ENCODE results near the gene SIX2. TPM values are rescaled to one million over a fixed set of nuclear protein-coding genes. Genes with fewer than 3 reads are reported as not detected.

SIX2 gene
- total and polyA plus RNA-seq, 2 donors from 2014 or later = 0.28 to 0.62 TPM

GRCh38 chr2:44974064-44974715 lies 35.1 kb downstream of the SIX2 start:
- no peak overlapping the region for H3K9ac ChIP-seq (ENCODE audit: low read length in 3 of 3)
- DNase-seq (peak in 1 of 5 donors; percentile 29), FAIRE-seq (no peak)
- H3K27me3 ChIP-seq (ENCODE audit: control insufficient read depth, insufficient read depth, low read length) = peaks cover 2% of the 10 kb centered on the region
- H3K4me3 ChIP-seq (ENCODE audit: low read length in 3 of 3) = no peak overlapping the region
- H3K27ac ChIP-seq (ENCODE audit: low read depth in 2 of 2, low read length in 2 of 2) = no peak overlapping the region
- no peak for TF ChIP-seq CTCF (IDR thresholded peaks at IDR 0.05; ENCODE audit: borderline replicate concordance, extremely low read depth, insufficient read depth)
- H3K4me1 ChIP-seq (ENCODE audit: control insufficient read depth in 2 of 3, insufficient read depth in 2 of 3, low read depth in 1 of 3, low read length in 3 of 3) = no peaks in the 10 kb centered on the region
- H3K9me3 ChIP-seq (ENCODE audit: control insufficient read depth in 2 of 3, insufficient read depth in 1 of 3, low read length in 3 of 3) = no peaks in the 10 kb centered on the region
- no peaks in the 10 kb centered on the region for H3K36me3 ChIP-seq (ENCODE audit: control insufficient read depth in 2 of 3, insufficient read depth in 3 of 3, low read length in 3 of 3)
- intact Hi-C loops (cut with DNase I) = no loop called here

GRCh38 chr2:44972771-44973535 lies 36.3 kb downstream of the SIX2 start:
- H3K27ac ChIP-seq (ENCODE audit: low read depth in 2 of 2, low read length in 2 of 2) = no peak overlapping the region
- H3K9ac ChIP-seq (ENCODE audit: low read length in 3 of 3) = no peak overlapping the region
- no peak for DNase-seq
- peaks cover 2% of the 10 kb centered on the region for H3K27me3 ChIP-seq (ENCODE audit: control insufficient read depth, insufficient read depth, low read length)
- H3K4me1 ChIP-seq (ENCODE audit: control insufficient read depth in 2 of 3, insufficient read depth in 2 of 3, low read depth in 1 of 3, low read length in 3 of 3) = no peaks in the 10 kb centered on the region
- no peaks in the 10 kb centered on the region for H3K36me3 ChIP-seq (ENCODE audit: control insufficient read depth in 2 of 3, insufficient read depth in 3 of 3, low read length in 3 of 3)
- FAIRE-seq = no peak
- no peak for TF ChIP-seq CTCF (IDR thresholded peaks at IDR 0.05; ENCODE audit: borderline replicate concordance, extremely low read depth, insufficient read depth)
- intact Hi-C loops (cut with DNase I) = no loop called here
- no peak overlapping the region for H3K4me3 ChIP-seq (ENCODE audit: low read length in 3 of 3)
- no peaks in the 10 kb centered on the region for H3K9me3 ChIP-seq (ENCODE audit: control insufficient read depth in 2 of 3, insufficient read depth in 1 of 3, low read length in 3 of 3)

DNA sequence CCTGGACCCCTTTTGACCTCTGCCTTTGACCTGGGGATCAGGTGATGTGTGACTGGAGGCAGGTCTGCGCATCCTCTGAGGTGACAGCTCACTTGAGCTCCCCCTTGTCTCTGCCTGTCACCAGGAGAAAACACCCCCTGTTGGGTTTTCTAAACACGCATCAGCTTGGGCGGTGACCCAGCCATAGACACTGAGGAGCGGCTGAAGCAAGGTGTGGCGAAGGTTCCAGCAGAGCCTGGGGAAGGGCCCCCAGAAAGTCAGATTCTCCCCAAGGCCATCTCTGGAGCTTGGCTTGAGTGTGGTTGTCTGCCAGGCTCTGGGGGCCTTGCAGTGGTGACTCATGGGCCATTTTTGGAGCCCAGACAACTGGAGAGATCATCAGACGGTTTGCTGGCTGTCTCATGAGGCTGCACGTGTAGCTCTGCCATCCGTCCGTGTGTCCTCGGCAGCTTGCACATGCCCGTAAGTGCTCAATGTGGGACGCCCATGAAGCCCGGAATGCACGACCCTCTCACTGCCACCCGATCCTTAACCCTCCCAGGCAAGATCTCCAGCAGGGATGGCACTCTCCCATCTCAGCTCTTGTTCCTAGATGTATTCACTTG lies 38.3 kb downstream of the SIX2 start:
- H3K4me1 ChIP-seq (ENCODE audit: control insufficient read depth in 2 of 3, insufficient read depth in 2 of 3, low read depth in 1 of 3, low read length in 3 of 3) = no peaks in the 10 kb centered on the region
- no peaks in the 10 kb centered on the region for H3K9me3 ChIP-seq (ENCODE audit: control insufficient read depth in 2 of 3, insufficient read depth in 1 of 3, low read length in 3 of 3)
- DNase-seq = no peak
- intact Hi-C loops (cut with DNase I) = no loop called here
- peaks cover 2% of the 10 kb centered on the region for H3K27me3 ChIP-seq (ENCODE audit: control insufficient read depth, insufficient read depth, low read length)
- FAIRE-seq = no peak
- no peak overlapping the region for H3K9ac ChIP-seq (ENCODE audit: low read length in 3 of 3)
- H3K36me3 ChIP-seq (ENCODE audit: control insufficient read depth in 2 of 3, insufficient read depth in 3 of 3, low read length in 3 of 3) = no peaks in the 10 kb centered on the region
- H3K4me3 ChIP-seq (ENCODE audit: low read length in 3 of 3) = no peak overlapping the region
- TF ChIP-seq CTCF (IDR thresholded peaks at IDR 0.05; ENCODE audit: borderline replicate concordance, extremely low read depth, insufficient read depth) = no peak
- no peak overlapping the region for H3K27ac ChIP-seq (ENCODE audit: low read depth in 2 of 2, low read length in 2 of 2)
